Measurements from ENCODE around the gene ZMPSTE24. TPM values are rescaled to one million over a fixed set of nuclear protein-coding genes. Genes with fewer than 3 reads are reported as not detected.

Gene ZMPSTE24
- total RNA-seq, 4 donors from 2014 or later = 3.4 to 40.8 (median 23.7) TPM

DNA sequence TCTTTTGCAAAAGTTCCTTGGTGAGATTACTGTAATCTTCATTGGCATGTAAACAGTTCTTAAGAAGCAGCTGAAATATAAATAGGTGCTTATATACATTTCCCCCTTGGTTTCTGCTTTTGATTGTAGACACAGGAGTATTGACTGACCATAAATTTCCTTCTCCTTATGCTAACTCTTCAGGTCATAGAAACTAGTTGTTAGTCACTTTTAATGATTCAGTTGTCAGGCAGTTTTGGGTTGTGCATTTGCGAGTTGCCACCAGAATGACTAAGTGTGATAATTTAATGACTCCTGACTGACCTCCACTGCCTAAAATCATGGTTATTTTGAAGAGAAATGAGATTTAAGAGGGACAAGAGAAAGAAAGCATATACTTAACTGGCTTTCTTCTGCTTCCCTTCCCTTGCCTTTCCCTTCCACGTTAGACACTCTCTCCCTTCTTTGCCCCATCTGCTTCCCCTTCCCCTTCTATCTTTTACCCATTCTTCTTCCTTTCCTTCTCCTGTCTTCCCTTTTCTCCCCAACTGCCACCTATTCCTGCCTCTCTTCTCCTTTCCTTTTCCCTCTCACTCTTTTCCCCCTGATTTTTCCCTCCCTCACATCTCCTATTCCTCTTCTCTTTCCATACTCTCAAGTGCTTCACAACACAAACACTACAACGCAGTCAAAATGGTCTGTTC lies 12.3 kb downstream of the ZMPSTE24 start:
- Histone ChIP-seq H3K4me3 (no peak overlapping the region), H3K27ac (no peak overlapping the region), H3K4me1 (no peaks in the 10 kb centered on the region), H3K9me3 (no peaks in the 10 kb centered on the region), H3K27me3 (no peaks in the 10 kb centered on the region), H3K36me3 (peaks cover 0 to 59% (median 15%) of the 10 kb centered on the region in 4 donors)
- DNase-seq = no peak
- TF ChIP-seq POLR2A (IDR thresholded peaks at IDR 0.05) (no peak), EP300 (IDR thresholded peaks at IDR 0.05; ENCODE audit: low read depth) (no peak), POLR2AphosphoS5 (IDR thresholded peaks at IDR 0.05) (no peak)
- TF ChIP-seq, protein P1, sequence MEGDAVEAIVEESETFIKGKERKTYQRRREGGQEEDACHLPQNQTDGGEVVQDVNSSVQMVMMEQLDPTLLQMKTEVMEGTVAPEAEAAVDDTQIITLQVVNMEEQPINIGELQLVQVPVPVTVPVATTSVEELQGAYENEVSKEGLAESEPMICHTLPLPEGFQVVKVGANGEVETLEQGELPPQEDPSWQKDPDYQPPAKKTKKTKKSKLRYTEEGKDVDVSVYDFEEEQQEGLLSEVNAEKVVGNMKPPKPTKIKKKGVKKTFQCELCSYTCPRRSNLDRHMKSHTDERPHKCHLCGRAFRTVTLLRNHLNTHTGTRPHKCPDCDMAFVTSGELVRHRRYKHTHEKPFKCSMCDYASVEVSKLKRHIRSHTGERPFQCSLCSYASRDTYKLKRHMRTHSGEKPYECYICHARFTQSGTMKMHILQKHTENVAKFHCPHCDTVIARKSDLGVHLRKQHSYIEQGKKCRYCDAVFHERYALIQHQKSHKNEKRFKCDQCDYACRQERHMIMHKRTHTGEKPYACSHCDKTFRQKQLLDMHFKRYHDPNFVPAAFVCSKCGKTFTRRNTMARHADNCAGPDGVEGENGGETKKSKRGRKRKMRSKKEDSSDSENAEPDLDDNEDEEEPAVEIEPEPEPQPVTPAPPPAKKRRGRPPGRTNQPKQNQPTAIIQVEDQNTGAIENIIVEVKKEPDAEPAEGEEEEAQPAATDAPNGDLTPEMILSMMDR (IDR thresholded peaks at IDR 0.05) = no peak
- WGBS, 2 donors (ENCODE audit: low coverage in 1 of 2) = 75 to 90% methylated on average over 3 of the region's 3 CpGs
- intact Hi-C loops (cut with DNase I; ENCODE audit: low total_unique reads) (no loop called here), in situ Hi-C loops (cut with MboI; ENCODE audit: low pct_ligation_motif_present in 1 of 4, low pct_unique_long_range_greater_than_20kb in 1 of 4, low sequenced_read_pairs in 3 of 4) (no loop called here)

DNA sequence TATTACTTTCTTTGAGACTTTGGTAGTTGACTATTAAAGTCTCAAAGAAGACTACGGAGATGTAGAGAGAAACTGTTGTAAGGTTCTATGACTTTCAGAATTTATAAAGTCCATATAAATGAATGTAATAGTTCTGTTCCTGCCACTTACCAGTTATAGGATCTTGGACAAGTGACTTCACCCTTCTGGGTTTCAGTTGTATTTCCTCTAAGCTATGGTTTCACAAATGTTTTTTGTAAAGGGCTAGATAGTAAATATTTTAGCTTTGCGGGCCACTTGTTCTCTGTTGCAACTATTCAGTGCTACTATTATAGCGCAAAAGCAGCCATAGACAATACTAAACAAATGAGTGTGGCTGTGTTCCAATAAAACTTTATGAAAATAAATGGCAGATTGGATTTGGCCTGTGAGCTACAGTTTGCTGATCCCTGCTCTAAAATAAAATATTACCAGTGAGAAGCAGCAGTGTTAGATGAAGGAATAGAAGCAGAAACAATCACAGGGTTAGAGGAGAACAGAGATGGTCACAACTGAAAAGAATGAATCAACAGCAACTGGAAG lies 14.7 kb downstream of the ZMPSTE24 start:
- Histone ChIP-seq H3K36me3 (peaks cover 0 to 68% (median 19%) of the 10 kb centered on the region in 4 donors), H3K9me3 (no peaks in the 10 kb centered on the region), H3K4me3 (no peak overlapping the region), H3K27me3 (no peaks in the 10 kb centered on the region), H3K27ac (no peak overlapping the region), H3K4me1 (no peaks in the 10 kb centered on the region)
- in situ Hi-C loops (cut with MboI; ENCODE audit: low pct_ligation_motif_present in 1 of 4, low pct_unique_long_range_greater_than_20kb in 1 of 4, low sequenced_read_pairs in 3 of 4) (no loop called here), intact Hi-C loops (cut with DNase I; ENCODE audit: low total_unique reads) (no loop called here)
- no peak for DNase-seq
- TF ChIP-seq, protein P1 (IDR thresholded peaks at IDR 0.05) = no peak
- TF ChIP-seq POLR2A (IDR thresholded peaks at IDR 0.05) (no peak), POLR2AphosphoS5 (IDR thresholded peaks at IDR 0.05) (no peak), EP300 (IDR thresholded peaks at IDR 0.05; ENCODE audit: low read depth) (no peak)
- WGBS, 2 donors (ENCODE audit: low coverage in 1 of 2) = 88 to 90% methylated on average over 3 of the region's 3 CpGs

DNA sequence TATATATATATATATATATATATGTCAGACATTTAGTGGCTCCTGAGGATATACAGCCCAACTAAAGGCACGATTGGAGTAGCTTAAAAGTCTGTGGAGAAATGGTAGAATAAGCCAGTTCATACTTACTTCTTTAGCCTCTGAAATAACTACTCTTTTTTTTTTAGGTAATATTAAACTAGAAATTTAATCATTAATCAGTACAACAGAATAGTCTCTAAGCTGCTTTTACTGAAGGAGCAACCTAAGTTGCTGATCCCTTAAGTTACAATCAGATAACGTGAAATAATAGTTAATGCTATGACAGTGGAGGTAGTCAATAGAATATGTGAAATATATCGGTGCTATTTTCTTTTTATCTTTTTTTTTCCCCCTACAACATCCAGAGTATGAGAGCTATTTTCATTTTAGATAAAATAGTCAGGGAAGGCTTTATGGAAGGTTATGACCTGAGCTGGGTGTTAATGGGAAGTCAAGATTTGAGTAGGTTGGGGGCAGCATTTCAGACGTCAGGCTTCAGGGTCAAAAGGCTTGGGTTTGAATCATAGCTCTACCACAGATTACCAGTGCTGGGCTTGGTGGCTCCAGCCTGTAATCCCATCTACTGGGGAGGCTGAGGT lies 15.6 kb downstream of the ZMPSTE24 start:
- TF ChIP-seq EP300 (IDR thresholded peaks at IDR 0.05; ENCODE audit: low read depth) = no peak
- TF ChIP-seq, protein P1 (IDR thresholded peaks at IDR 0.05) = no peak
- TF ChIP-seq POLR2AphosphoS5 (IDR thresholded peaks at IDR 0.05) = no peak
- TF ChIP-seq POLR2A (IDR thresholded peaks at IDR 0.05) = no peak
- 83 to 93% methylated on average over 4 of the region's 4 CpGs for WGBS, 2 donors (ENCODE audit: low coverage in 1 of 2)
- DNase-seq = no peak
- peaks cover 0 to 59% (median 16%) of the 10 kb centered on the region in 4 donors for H3K36me3 ChIP-seq
- no peaks in the 10 kb centered on the region for H3K9me3 ChIP-seq
- no peaks in the 10 kb centered on the region for H3K27me3 ChIP-seq
- in situ Hi-C loops (cut with MboI; ENCODE audit: low pct_ligation_motif_present in 1 of 4, low pct_unique_long_range_greater_than_20kb in 1 of 4, low sequenced_read_pairs in 3 of 4) (no loop called here), intact Hi-C loops (cut with DNase I; ENCODE audit: low total_unique reads) (no loop called here)
- H3K4me3 ChIP-seq = no peak overlapping the region
- no peak overlapping the region for H3K27ac ChIP-seq
- H3K4me1 ChIP-seq = no peaks in the 10 kb centered on the region

DNA sequence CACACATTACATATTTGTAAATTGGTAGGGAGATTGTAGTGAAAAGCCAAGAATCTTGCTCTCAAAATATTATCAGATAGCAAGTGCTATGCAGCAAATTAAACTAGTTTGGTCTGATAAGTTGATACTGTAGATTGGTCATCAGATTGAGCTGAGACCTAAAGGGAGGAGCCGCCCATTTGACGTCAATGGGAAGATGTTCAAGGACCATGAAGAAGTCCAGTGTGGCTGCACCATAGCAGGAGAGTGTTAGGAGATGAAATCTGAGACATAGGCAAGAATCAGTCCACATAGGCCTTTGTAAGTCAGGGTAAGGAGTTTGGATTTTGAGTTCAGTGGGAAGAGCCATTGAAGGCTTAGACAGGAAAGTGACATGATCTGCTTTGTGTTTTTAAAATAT lies 16.3 kb downstream of the ZMPSTE24 start:
- WGBS, 2 donors (ENCODE audit: low coverage in 1 of 2) = 96% methylated on average over 2 of the region's 2 CpGs; no CpG with 5 or more reads in 1 of the 2 donors
- in situ Hi-C loops (cut with MboI; ENCODE audit: low pct_ligation_motif_present in 1 of 4, low pct_unique_long_range_greater_than_20kb in 1 of 4, low sequenced_read_pairs in 3 of 4) (no loop called here), intact Hi-C loops (cut with DNase I; ENCODE audit: low total_unique reads) (no loop called here)
- H3K36me3 ChIP-seq = peaks cover 0 to 52% (median 13%) of the 10 kb centered on the region in 4 donors
- no peaks in the 10 kb centered on the region for H3K9me3 ChIP-seq
- H3K27ac ChIP-seq = no peak overlapping the region
- TF ChIP-seq, protein P1 (IDR thresholded peaks at IDR 0.05) = no peak
- TF ChIP-seq POLR2A (IDR thresholded peaks at IDR 0.05) (no peak), POLR2AphosphoS5 (IDR thresholded peaks at IDR 0.05) (no peak), EP300 (IDR thresholded peaks at IDR 0.05; ENCODE audit: low read depth) (no peak)
- no peak for DNase-seq
- no peaks in the 10 kb centered on the region for H3K4me1 ChIP-seq
- H3K4me3 ChIP-seq = no peak overlapping the region
- no peaks in the 10 kb centered on the region for H3K27me3 ChIP-seq
